HEK293 (cell line): Measurements from ENCODE around the gene IGFBP7.

Source experiments
- CTCF ChIA-PET: fragments of 350-600 bp; formaldehyde crosslinking; extraction: SDS; loops from one replicate; lab custom pipeline; 2021; ENCODE audit warnings: antibody characterized with exemption; lab: Yijun Ruan, JAX
- POLR2A ChIA-PET: fragments of 300-600 bp; formaldehyde crosslinking; extraction: SDS; loops from one replicate; lab custom pipeline; 2020; ENCODE audit warnings: antibody characterized with exemption, inconsistent platforms; lab: Yijun Ruan, JAX
- H3K27ac ChIP-seq: fragments of 200-500 bp; sonication (Bioruptor generic); 2 replicates; pipeline ENCODE4 v1.5.1; 2014; ENCODE audit warnings: low read depth, low read length, control low read depth, inconsistent platforms; ENCODE audit errors: extremely low read depth
- H3K36me3 ChIP-seq, 2 experiments: fragments of 200-500 bp in 1 of 2; sonication (Bioruptor generic) in 1 of 2; 1 replicate in 1 of 2; 2 replicates in 1 of 2; pipeline ENCODE4 v1.5.1; 2014 to 2017; ENCODE audit warnings: inconsistent platforms in 2 of 2, low read length in 2 of 2; ENCODE audit not compliant: control insufficient read depth in 2 of 2, insufficient read depth in 1 of 2
- H3K4me1 ChIP-seq: fragments of 200-500 bp; sonication (Bioruptor generic); 2 replicates; pipeline ENCODE4 v1.5.1; 2014; ENCODE audit warnings: mild to moderate bottlenecking, low read length, inconsistent platforms; ENCODE audit not compliant: control insufficient read depth, insufficient read depth
- H3K4me3 ChIP-seq: 2 replicates; pipeline ENCODE4 v1.5.1; 2011; ENCODE audit warnings: low read depth, mild to moderate bottlenecking, control low read depth, low read length, moderate library complexity
- H3K9me3 ChIP-seq: fragments of 200-500 bp; sonication (Bioruptor generic); 2 replicates; pipeline ENCODE4 v1.5.1; 2014; ENCODE audit warnings: low read depth, low read length, inconsistent platforms; ENCODE audit not compliant: control insufficient read depth, insufficient read depth
- OVOL3 ChIP-seq: fragments of 450-650 bp; formaldehyde crosslinking; IDR thresholded peaks from 2 replicates; pipeline ENCODE4 v1.5.1; 2016; ENCODE audit warnings: missing biosample characterization, missing genetic modification characterization
- PRDM10 ChIP-seq: fragments of 450-650 bp; formaldehyde crosslinking; IDR thresholded peaks from 2 replicates; pipeline ENCODE4 v1.5.1; 2016; ENCODE audit warnings: missing biosample characterization, missing genetic modification characterization
- PRDM4 ChIP-seq: fragments of 450-650 bp; formaldehyde crosslinking; IDR thresholded peaks from 2 replicates; pipeline ENCODE4 v1.5.1; 2017; ENCODE audit warnings: missing biosample characterization, missing genetic modification characterization
- SETDB1 ChIP-seq: IDR thresholded peaks from one replicate; pipeline ENCODE4 v1.6.1; 2017; ENCODE audit warnings: mild to moderate bottlenecking, low read length, moderate library complexity, mixed read lengths; ENCODE audit not compliant: insufficient read length
- ZBTB17 ChIP-seq: fragments of 450-650 bp; formaldehyde crosslinking; IDR thresholded peaks from 2 replicates; pipeline ENCODE4 v1.5.1; 2016; ENCODE audit warnings: missing biosample characterization, missing genetic modification characterization
- ZBTB21 ChIP-seq: fragments of 450-650 bp; formaldehyde crosslinking; IDR thresholded peaks from 2 replicates; pipeline ENCODE4 v1.5.1; 2017; ENCODE audit warnings: missing biosample characterization, missing genetic modification characterization
- ZNF174 ChIP-seq: fragments of 450-650 bp; formaldehyde crosslinking; IDR thresholded peaks from 2 replicates; pipeline ENCODE4 v1.5.0; 2017; ENCODE audit warnings: missing biosample characterization, mild to moderate bottlenecking, missing genetic modification characterization
- ZNF26 ChIP-seq: fragments of 450-650 bp; formaldehyde crosslinking; IDR thresholded peaks from 2 replicates; pipeline ENCODE4 v1.5.1; 2016; ENCODE audit warnings: missing biosample characterization, missing genetic modification characterization
- ZNF280D ChIP-seq: fragments of 450-650 bp; formaldehyde crosslinking; IDR thresholded peaks from 2 replicates; pipeline ENCODE4 v1.5.1; 2016; ENCODE audit warnings: missing biosample characterization, missing genetic modification characterization
- ZNF449 ChIP-seq: fragments of 450-650 bp; formaldehyde crosslinking; IDR thresholded peaks from 2 replicates; pipeline ENCODE4 v1.5.1; 2017; ENCODE audit warnings: missing biosample characterization, mild to moderate bottlenecking, missing genetic modification characterization, moderate library complexity
- ZNF518A ChIP-seq: fragments of 450-650 bp; formaldehyde crosslinking; conservative IDR thresholded peaks from 2 replicates; pipeline ENCODE4 v1.5.1; 2016; ENCODE audit warnings: low read depth, missing biosample characterization, missing genetic modification characterization
- ZNF529 ChIP-seq: fragments of 450-650 bp; formaldehyde crosslinking; IDR thresholded peaks from 2 replicates; pipeline ENCODE4 v1.5.1; 2017; ENCODE audit warnings: missing genetic modification characterization, missing biosample characterization; ENCODE audit not compliant: insufficient replicate concordance
- ZNF623 ChIP-seq: fragments of 450-650 bp; formaldehyde crosslinking; IDR thresholded peaks from 2 replicates; pipeline ENCODE4 v1.5.1; 2016; ENCODE audit warnings: missing biosample characterization, missing genetic modification characterization
- ZNF629 ChIP-seq: fragments of 450-650 bp; formaldehyde crosslinking; IDR thresholded peaks from 2 replicates; pipeline ENCODE4 v1.5.1; 2017; ENCODE audit warnings: missing biosample characterization, missing genetic modification characterization
- ZNF776 ChIP-seq: fragments of 450-650 bp; formaldehyde crosslinking; IDR thresholded peaks from 2 replicates; pipeline ENCODE4 v1.5.0; 2017; ENCODE audit warnings: missing biosample characterization, missing genetic modification characterization, borderline replicate concordance

The IGFBP7 gene

GRCh38 chr4:57116245-57116644 is 6.1 kb upstream of the IGFBP7 start (continued):
- TF ChIP-seq SETDB1 (no peak), PRDM10 (tag by site-specific recombination) (no peak), OVOL3 (tag by site-specific recombination) (no peak)

GRCh38 chr4:57114973-57115372 is 4.8 kb upstream of the IGFBP7 start:
- CTCF ChIA-PET: no interaction called here
- H3K4me1 ChIP-seq: no peaks in the 10 kb centered on the region
- H3K4me3 ChIP-seq: no peak overlapping the region
- POLR2A ChIA-PET: no interaction called here
- H3K9me3 ChIP-seq: no peaks in the 10 kb centered on the region
- TF ChIP-seq ZNF449: no peak
- no peaks in the 10 kb centered on the region for H3K36me3 ChIP-seq
- H3K27ac ChIP-seq: no peak overlapping the region

- no peaks in the 10 kb centered on the region for H3K4me1 ChIP-seq
- CTCF ChIA-PET: interaction anchor here (3.2 kb wide), 1 partner anchor 50 kb away, joined by 14 read pairs; no protein-coding TSS in a partner anchor
- TF ChIP-seq ZNF518A (tag by site-specific recombination): no peak
- no peak for TF ChIP-seq ZNF280D
- no peak for TF ChIP-seq ZNF174 (tag by site-specific recombination)
- no peak for TF ChIP-seq ZBTB17 (tag by site-specific recombination)
- no peak for TF ChIP-seq ZNF629 (tag by site-specific recombination)
- TF ChIP-seq ZNF529: no peak
- no peak for TF ChIP-seq ZBTB21 (tag by site-specific recombination)
- TF ChIP-seq ZNF26 (tag by site-specific recombination): no peak
- TF ChIP-seq PRDM4 (tag by site-specific recombination): no peak
- TF ChIP-seq ZNF776 (tag by site-specific recombination): no peak
- no peak for TF ChIP-seq ZNF623
Observed at GRCh38 chr4:57113870-57114269, 3.7 kb upstream of the IGFBP7 start.

More at GRCh38 chr4:57113870-57114269, 3.7 kb upstream of the IGFBP7 start:
- POLR2A ChIA-PET: interaction anchor here (1.4 kb wide), 1 partner anchor 11 kb away, joined by 3 read pairs; no protein-coding TSS in a partner anchor
- no peak overlapping the region for H3K27ac ChIP-seq
- no peak overlapping the region for H3K4me3 ChIP-seq
- no peaks in the 10 kb centered on the region for H3K9me3 ChIP-seq
- no peaks in the 10 kb centered on the region for H3K36me3 ChIP-seq
